GM19468 (cell line): ENCODE results near the gene NRXN3.

Experiments
- ATAC-seq: cut with Tn5 transposase; IDR thresholded peaks from one replicate; pipeline ENCODE4 v1.9.1; 2021; ENCODE audit warnings: mild to moderate bottlenecking, moderate library complexity, moderate number of reproducible peaks; ENCODE audit not compliant: unreplicated experiment; ENCODE audit errors: extremely low read depth

Gene NRXN3

DNA sequence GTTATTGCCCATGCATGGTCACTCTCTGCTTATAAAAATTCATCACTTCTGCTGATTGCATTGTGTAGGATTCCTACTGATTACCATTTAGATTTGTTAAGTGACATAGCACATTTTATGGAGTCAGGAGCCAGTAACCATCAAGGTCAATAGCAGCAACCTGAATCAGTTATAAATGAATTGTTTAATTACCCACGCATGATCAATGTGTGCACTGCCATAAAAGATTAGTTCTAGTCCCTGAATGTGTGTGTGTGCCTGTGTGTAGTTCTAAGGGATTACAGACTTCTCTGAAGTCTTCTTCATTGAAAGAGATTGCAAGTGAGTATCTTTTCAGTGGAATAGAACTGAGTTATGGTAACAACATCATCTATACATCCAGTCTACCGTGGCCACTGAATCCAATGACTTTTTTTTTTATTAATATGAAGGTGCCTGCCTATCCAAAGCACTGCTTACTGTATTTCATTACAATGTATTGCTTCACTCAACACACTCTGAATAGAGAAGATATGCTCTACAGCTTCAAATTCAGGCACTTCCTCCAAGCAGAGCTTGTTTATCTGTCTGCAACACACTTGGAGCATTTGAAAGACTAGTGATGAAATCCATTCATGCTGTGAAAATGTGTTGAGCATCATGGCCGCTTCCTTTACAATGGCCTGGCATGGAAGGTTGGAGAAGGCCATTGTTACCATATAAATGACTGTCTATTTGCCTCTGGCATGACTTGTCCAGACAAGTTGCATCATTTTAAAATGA lies 1659.4 kb downstream of the NRXN3 start:
- no peak for ATAC-seq

DNA sequence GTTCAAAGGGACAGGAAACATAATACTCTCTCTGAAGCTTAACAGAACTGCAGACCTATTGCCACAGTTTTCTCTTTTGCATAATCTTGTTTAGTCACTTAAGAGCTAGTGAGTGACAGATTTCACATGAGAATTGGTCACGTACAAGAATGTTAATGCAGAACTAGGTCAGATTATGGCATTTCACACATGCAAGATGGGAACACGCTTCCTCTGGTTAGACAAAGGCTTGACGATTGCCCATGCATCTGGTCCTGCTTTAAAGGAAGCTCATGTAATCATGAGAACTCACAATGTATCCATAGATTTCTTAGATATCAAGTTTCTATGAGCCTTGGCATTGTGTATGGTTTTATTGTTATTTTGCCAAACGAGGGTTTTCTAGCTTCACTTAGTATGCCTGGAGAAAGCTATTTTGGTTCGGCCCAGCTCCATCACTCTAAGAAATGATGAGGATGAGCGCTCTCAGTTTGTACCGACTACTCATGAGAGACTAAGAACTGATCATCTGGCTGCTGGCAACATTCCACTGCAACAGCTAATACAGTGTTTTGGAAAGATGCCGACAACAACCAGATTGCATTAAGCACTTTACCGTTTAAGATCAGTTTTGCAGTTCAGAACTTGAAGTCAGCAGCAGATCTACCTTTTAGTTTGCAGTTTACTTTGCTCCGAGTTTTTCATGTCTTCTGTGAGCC lies 1661.2 kb downstream of the NRXN3 start:
- no peak for ATAC-seq

DNA sequence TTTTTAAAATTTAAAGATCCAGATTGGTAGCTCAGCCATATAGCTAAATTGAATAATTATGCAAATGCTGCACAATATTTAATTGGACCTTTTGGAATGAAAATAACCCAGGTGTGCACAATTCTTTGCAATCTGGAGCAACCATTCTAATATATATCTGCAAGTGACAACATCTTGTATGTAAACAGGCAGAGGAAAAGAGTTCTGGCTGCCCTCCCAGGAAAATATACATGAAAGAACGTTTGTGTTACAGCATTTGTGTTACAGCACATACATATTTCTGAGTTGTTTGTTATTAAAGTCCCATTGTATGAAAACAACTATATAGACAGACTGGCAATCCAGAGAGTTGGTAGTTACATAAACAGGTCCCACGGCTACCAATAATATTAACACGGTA lies 1663.6 kb downstream of the NRXN3 start:
- ATAC-seq: no peak

DNA sequence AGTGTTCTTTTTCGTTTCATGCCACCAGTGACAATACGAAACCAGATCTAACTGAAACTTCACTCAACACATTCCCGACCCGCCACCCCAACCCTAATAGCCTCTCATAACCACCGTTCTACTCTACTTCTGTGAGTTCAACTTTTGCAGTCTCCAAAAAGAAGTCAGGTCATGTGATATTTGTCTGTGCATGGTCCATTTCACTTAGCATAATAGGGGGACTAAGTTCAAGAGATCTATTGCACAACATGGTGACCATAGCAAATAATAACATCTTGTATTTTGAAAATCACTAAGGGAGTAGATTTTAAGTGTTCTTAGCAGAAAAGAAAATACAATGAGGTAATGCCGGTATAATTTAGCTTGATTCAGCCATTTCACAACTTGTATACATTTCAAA lies 1664.7 kb downstream of the NRXN3 start:
- no peak for ATAC-seq

DNA sequence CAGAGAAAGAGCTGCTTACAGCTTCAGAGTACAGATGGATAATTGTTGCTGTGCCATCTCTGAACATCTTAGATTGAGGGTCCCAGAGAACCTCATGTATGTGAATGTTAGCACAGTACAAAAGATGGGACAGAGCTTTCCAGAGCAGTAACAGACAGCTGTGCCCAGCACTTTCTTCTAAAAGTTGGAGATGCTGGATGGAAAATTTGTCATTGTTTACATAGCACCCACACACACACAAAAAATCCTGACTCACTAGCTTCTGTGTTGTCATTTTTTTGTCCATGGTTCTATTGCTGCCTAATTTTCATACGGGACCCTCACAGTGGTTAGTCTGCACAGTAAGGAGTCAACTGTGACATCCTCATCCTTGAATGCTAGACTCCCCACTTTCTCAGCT lies 1666.4 kb downstream of the NRXN3 start:
- ATAC-seq: no peak

DNA sequence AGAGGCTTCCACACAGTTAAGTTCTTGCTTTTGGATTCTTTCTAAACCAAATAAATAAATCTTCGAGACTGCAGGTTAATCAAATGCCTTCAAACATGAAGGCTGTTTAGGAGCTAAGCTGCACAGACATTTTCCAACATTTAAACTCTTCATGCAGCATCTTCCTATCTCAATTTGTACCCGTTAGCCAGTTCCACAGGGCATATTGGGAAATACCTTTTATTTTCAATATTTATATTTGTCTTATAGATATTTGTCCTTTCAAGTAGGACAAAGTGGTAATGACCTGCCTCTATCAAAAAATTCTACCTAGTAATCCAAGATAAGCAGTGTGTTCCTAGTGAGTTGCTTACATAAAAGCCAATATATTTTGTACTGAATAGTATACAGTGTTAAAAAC lies 1667.5 kb downstream of the NRXN3 start:
- ATAC-seq: no peak

DNA sequence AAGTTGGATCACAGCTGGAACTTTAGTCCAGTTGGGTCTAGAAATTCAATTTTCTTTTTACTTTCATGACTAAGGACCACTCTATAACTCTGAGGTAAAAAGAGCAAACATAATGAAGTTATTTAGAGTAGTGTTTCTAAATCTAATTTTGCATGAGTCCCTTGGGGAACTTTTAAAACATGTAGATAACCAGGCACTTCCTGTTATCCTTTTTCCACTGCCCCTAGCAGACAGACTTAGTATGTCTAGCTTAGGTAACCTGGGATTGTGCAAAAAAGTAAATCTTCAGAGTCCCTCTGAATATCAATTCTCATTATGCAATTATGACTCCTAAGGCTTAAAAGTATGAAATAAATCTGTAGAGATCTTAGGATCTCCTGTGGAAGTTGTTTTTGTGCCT lies 1669.9 kb downstream of the NRXN3 start:
- no peak for ATAC-seq

DNA sequence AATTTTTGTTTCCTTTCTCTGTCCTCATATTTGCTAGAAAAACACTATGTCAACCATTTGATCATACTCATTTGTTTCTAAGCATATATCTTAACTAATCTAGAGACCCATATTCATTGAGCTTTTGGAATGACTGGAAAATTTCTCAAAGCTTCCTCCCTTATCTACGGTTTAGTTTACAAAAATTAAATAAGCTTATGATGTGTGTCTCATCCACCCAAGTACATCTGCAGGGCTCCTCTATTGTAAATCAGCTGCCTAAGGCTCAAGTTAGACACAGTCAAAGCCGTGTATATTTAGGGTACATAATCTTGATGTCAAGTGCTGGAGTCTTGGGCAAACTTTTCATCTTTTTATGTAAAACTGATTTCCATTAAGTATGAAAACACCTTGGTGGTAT lies 1670.7 kb downstream of the NRXN3 start:
- no peak for ATAC-seq

DNA sequence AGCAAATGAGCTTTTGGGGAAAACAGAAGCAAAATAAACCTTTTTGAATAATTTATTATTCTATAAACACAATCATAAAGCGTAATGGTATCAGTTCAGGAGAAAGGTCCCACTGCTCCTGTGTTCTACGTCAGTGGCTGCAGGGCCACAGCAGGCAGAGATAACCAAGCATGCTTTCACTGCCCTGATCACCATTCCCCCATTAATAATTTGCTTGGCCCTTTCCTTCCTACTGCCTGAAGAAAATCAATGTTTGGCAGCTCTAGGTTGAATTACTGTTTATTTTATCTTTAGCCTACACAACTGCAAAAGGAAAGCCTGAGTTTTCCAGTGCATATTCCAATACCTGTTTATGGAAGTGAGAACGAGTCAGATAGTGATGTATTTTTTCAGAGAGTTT lies 1671.3 kb downstream of the NRXN3 start:
- no peak for ATAC-seq

DNA sequence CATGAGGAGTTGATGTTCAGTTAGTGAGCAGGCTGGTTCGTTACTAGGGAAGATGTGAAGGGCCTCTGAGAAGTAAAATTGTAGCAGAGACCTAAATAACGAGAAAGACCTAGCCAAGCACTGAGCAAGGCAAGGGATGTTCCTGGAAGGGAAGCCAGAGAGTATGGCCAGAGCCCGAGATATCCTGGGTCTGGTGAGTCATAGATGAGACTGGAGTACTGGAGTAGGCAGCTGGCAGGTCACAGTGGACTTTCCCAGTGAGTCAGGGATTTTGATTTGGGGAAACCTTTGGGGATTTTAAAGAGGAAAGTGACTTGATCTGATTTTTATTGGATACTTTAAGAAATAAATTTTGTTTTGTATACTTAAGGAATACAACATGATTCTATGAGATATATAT lies 1672.1 kb downstream of the NRXN3 start:
- ATAC-seq: no peak

DNA sequence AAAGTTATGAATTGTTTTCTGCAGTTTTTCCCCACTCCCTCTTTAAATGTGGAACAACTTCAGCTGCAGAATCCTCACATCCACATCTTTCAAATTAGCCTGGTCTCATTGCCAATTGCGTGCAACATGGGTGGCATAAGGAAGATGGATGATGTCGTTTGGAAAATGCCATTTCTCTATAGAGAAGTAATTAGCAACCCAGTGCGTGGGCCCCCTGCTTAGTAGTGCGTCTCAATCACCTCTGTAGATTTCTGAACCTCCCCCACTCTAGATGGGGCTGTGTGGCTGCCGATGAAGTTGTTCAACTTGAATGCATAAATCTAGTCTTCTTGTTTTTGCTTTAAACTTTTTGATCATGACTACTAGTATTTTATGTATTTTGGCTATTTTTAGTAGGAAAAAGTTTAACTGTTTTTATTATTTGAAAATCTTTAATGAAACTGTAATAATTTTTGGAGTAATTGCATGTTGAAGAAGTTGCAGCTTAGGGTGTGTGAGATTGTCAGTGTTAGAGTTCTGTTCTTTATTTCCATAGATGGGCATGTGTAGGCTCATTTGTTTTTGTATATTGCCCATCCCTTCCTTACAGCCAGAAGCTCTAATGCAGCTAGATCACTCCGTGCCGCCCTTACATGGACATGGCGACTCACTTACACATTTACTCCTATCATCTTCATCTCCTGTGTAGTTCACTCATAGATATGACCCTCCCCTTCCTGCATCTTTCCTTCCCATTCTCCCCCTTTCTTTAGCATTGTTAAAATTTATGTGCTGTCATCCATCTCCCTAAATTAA lies 1683.0 kb downstream of the NRXN3 start:
- ATAC-seq: no peak

DNA sequence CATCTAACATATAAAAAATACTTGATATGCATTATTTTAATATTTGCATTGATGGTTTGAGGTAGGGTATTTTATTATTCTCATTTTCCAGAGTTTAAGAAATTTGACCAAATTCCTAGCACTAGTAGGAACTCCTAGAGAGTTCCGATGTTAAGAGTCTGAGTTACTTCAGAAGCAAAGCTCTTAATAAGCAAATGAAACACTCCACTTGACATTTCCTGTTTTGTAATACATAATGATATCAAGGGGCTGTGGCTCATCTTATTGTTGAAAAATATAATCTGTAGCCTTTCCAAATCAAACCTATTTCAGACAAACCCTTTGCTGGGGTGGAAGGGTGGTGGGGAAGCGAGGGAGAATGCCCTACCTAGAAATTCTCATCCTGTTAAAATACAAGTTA lies 1685.6 kb downstream of the NRXN3 start:
- ATAC-seq: no peak

DNA sequence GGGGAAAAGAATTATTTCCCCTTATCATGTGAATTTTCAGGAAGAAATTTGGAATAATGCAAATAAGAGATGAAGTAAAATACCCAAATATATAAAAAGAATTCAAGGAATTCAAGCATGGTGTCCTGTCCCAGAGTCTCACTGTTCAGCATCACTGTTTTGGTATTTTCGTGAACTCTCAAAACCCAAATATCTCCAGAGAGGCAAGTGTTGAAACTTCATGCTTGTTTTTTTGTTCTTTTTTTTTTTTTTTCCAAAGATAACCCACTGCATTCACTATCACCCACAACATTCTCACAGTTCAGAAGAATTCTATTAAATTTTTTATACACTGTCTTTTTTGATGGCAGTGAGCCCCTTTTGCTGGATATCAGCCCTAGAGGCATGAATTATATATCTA lies 1686.2 kb downstream of the NRXN3 start:
- ATAC-seq: no peak

DNA sequence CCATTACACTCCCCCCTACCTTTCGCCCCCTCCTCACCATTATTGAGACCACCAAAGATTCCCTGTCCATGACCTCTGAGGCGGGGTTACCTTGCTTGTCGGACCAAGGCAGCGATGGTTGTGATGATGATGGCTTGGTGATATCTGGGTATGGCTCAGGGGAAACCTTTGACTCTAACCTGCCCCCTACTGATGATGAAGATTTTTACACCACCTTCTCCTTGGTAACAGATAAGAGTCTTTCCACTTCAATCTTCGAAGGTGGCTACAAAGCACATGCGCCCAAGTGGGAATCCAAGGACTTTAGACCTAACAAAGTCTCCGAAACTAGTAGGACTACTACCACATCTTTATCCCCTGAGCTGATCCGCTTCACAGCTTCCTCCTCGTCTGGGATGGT lies 1690.9 kb downstream of the NRXN3 start:
- ATAC-seq: no peak

DNA sequence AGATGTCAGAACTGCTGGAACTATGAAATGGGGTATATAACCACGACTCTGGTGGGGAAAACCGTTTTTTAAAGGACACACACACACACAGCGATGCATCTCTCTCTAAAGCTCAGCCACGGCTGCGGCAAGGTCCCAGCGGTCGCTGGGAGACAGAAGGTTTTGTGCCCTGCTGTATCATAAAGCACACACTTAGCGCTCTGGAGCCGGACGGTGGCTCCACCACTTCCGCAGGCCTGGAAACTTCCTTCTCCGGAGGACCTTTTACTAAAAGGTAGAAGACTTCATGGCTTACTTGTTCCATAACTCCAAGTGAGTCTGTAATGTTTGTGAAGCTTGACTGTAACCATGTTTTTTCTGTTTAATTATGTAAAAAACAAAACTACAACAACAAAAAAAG lies 1691.9 kb downstream of the NRXN3 start:
- ATAC-seq: no peak

DNA sequence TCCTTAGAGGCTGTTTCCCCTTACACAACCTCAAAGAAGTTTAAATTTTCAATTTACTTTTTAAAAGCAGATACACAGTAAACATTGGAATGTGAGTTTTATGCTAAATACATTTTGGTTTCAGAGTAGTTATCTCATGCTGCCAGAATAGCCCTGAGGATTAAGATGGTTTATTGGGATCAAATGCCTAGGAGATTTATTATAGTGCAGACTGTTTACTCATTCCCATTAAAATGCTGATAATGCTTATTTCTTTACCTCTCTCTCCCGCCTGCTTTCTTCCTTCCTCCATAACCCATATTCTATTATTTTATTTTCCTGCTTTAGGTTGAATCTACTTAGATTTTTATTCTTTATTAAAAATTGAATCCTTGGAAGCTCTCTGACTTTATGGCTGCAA lies 1701.0 kb downstream of the NRXN3 start:
- no peak for ATAC-seq

DNA sequence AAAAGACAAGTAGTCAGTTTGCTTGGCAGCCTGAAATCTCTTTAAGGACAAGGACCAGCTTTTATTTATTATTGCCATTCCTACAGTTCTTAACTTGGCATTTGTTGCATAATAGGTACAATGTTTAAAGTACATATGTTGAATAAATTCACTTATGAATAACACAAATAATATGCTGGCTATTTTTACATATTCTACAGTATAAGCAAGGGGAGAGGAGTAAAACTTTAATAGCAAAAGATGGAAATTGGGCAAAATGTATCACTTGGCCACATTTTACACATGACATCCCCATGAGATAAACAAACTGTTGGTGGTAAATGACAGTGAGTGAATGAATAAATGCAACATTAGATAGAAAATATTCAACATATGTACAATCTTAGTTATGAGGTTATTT lies 1708.1 kb downstream of the NRXN3 start:
- no peak for ATAC-seq

DNA sequence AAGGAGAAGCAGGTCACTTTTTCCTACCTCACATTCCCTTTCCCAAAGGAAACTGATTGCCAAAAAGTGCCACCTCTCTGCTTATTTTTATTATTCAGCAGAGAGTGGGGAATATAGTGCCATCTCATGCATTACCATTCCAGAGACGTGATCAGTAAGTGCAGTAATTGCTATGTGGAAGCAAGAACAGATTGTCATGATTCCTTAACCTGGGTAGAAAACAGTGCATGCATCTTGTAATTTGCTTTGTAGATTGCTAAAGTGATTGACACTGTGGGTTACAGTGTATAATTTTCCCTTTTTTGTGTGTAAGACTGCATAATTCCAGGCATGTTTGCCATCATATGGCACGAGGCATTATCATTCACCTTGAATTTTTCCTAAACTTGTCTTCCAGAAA lies 1708.6 kb downstream of the NRXN3 start:
- no peak for ATAC-seq

DNA sequence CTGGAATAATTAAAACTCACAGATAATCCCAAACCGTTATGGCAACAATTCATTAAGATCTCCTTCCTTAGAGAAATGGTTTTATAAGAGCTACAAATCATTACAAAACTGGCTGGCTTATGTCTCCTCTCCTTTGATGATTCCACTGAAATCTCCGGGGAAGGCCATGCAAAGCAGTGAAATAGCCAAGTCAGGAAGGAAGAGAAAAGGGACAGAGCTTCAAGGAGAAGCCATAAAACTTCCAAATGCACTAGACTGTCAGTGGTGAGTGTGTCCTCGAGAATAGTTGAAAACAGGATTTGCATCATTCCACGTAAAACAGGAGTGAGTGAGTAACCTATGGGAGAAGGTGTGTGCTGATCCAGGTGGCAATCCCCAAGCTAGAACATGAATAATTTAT lies 1711.1 kb downstream of the NRXN3 start:
- ATAC-seq: no peak

DNA sequence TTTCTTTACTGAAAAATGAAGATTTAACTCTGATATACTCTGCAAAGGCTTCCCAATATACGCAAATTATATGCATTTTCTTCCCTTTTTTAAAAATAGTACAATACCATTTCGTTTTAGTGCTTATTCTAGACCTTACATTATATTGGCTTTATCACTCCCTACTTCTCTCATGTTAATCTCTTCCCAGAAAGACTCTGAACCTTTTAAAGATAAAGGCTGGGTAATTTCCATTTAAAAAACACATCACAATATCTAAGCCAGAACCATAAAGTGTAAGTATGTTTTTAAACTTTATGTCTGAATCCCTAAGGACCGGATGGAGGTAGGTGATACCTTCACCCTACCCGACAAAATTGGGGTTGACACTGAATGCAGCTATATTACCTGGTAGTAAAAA lies 1720.4 kb downstream of the NRXN3 start:
- ATAC-seq: no peak

DNA sequence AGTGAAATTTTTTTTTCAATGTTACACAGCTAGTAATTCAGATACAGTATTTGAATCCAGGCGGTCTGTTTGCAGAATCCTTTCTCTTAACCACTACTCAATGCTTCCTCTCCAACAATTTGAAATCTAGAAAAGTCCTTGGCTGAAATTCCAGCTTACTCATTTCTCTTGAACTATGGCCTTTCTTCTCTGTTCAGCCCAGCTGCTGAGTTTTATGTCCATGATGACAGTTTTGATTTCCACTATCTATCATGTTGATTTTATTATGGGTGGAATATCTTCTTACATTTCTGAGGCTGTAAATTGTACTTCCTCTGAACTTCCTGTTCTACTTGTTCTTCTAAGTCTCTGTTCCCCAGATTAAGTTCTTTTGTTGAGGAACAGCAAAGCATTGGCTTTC lies 1725.8 kb downstream of the NRXN3 start:
- ATAC-seq: no peak
